Natural killer cell (primary cell): ENCODE data around the gene SLC2A13. TPM values are rescaled to one million over a fixed set of nuclear protein-coding genes. Genes with fewer than 3 reads are reported as not detected.

Source experiments
- ATAC-seq, 3 donors: fragments of 150-1000 bp in 2 of 3; fragments of 200-7000 bp in 1 of 3; cut with Tn5 transposase; 1 replicate in 1 of 3; 2 replicates in 2 of 3; pipeline ENCODE4 v1.10.0; 2021; ENCODE audit warnings: mild to moderate bottlenecking in 2 of 3, moderate library complexity in 2 of 3
- DNase-seq, 2 donors: peaks; one replicate each; pipeline versions ENCODE4 v3.0.0 to v3.0.0-alpha.2; 2013 to 2021; ENCODE audit warnings: mixed read lengths in 1 of 2
- H3K27ac ChIP-seq: one replicate; pipeline ENCODE4 v1.5.1; 2013; ENCODE audit warnings: mild to moderate bottlenecking, low read length
- H3K27me3 ChIP-seq: one replicate; pipeline ENCODE4 v1.6.1; 2013; ENCODE audit warnings: low read length; ENCODE audit not compliant: control insufficient read depth, insufficient read depth
- H3K36me3 ChIP-seq: one replicate; pipeline ENCODE4 v1.6.1; 2013; ENCODE audit warnings: low read length; ENCODE audit not compliant: control insufficient read depth, insufficient read depth
- H3K4me1 ChIP-seq: one replicate; pipeline ENCODE4 v1.6.1; 2013; ENCODE audit warnings: low read length; ENCODE audit not compliant: control insufficient read depth, insufficient read depth
- H3K4me3 ChIP-seq: one replicate; pipeline ENCODE4 v1.5.1; 2013; ENCODE audit warnings: low read length
- H3K9me3 ChIP-seq: one replicate; pipeline ENCODE4 v1.6.1; 2013; ENCODE audit warnings: low read length; ENCODE audit not compliant: control insufficient read depth, insufficient read depth
- H3K27ac Mint-ChIP-seq, 2 donors: one replicate each; pipeline ENCODE4 v1.8.0; 2022; ENCODE audit warnings: mild to moderate bottlenecking in 2 of 2, mixed read lengths in 2 of 2, moderate library complexity in 1 of 2
- H3K27me3 Mint-ChIP-seq, 2 donors: one replicate each; pipeline ENCODE4 v1.8.0; 2022; ENCODE audit warnings: low read depth in 2 of 2, mixed read lengths in 2 of 2
- H3K36me3 Mint-ChIP-seq: one replicate; pipeline ENCODE4 v1.8.0; 2022; ENCODE audit warnings: mixed read lengths
- H3K4me1 Mint-ChIP-seq, 2 donors: one replicate each; pipeline ENCODE4 v1.8.0; 2022; ENCODE audit warnings: mixed read lengths in 2 of 2
- H3K4me3 Mint-ChIP-seq: one replicate; pipeline ENCODE4 v1.8.0; 2022; ENCODE audit warnings: mild to moderate bottlenecking, moderate library complexity, mixed read lengths
- H3K9me3 Mint-ChIP-seq, 2 donors: one replicate each; pipeline ENCODE4 v1.8.0; 2022; ENCODE audit warnings: mixed read lengths in 2 of 2
- WGBS: methylation state at CpG from one replicate; pipeline ENCODE4 v1.1.7; 2013; ENCODE audit warnings: missing lambda C conversion rate; ENCODE audit not compliant: insufficient coverage; 5-methylcytosine and 5-hydroxymethylcytosine counted together
- intact Hi-C: fragments of 100-400 bp; cut with micrococcal nuclease; formaldehyde crosslinking; loops from one replicate; pipeline ENCODE4 v1.14.2; 2022
- total RNA-seq, 4 donors: library from RNA; stranded (reverse); fragments of 120-200 nt in 1 of 4; gene quantifications; one replicate each; pipeline versions ENCODE4 v1.2.3 to v1.2.4, GENCODE V29; 2013 to 2022
- TF ChIP-seq, protein P1 (sequence below): fragments of 200-600 bp; IDR thresholded peaks from one replicate; pipeline ENCODE4 v1.8.0; 2022; ENCODE audit warnings: antibody characterized with exemption

The SLC2A13 gene
- total RNA-seq, 3 donors from 2014 or later (not counting 1 experiment from before 2014, with no cell fraction given) = 6.0 to 10.9 (median 8.7) TPM

- DNase-seq = no peak
- TF ChIP-seq, protein P1, sequence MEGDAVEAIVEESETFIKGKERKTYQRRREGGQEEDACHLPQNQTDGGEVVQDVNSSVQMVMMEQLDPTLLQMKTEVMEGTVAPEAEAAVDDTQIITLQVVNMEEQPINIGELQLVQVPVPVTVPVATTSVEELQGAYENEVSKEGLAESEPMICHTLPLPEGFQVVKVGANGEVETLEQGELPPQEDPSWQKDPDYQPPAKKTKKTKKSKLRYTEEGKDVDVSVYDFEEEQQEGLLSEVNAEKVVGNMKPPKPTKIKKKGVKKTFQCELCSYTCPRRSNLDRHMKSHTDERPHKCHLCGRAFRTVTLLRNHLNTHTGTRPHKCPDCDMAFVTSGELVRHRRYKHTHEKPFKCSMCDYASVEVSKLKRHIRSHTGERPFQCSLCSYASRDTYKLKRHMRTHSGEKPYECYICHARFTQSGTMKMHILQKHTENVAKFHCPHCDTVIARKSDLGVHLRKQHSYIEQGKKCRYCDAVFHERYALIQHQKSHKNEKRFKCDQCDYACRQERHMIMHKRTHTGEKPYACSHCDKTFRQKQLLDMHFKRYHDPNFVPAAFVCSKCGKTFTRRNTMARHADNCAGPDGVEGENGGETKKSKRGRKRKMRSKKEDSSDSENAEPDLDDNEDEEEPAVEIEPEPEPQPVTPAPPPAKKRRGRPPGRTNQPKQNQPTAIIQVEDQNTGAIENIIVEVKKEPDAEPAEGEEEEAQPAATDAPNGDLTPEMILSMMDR = no peak
- H3K27ac ChIP-seq = no peak overlapping the region
- no peaks in the 10 kb centered on the region for H3K36me3 Mint-ChIP-seq
- intact Hi-C loops = loop anchor here (1.0 kb wide), 1 partner anchor 96 kb away; no protein-coding TSS in a partner anchor
- H3K4me1 Mint-ChIP-seq = peaks cover 10 to 16% of the 10 kb centered on the region in 2 donors
- H3K4me3 ChIP-seq = peak overlapping the region; percentile 15
- no peaks in the 10 kb centered on the region for H3K27me3 ChIP-seq
- H3K4me3 Mint-ChIP-seq = peak overlapping the region; percentile 74
- 67% methylated on average over 3 of the region's 3 CpGs for WGBS
- H3K4me1 ChIP-seq = peaks cover 5% of the 10 kb centered on the region
- no peaks in the 10 kb centered on the region for H3K9me3 ChIP-seq
- peak in 1 of 3 donors; percentile 19 for ATAC-seq
- no peaks in the 10 kb centered on the region for H3K27me3 Mint-ChIP-seq
- peak overlapping the region; percentile 26 to 83 for H3K27ac Mint-ChIP-seq
- H3K9me3 Mint-ChIP-seq = no peaks in the 10 kb centered on the region
- H3K36me3 ChIP-seq = no peaks in the 10 kb centered on the region
These were observed 94.1 kb downstream of the SLC2A13 start for GRCh38 chr12:40011775-40012129.

DNA sequence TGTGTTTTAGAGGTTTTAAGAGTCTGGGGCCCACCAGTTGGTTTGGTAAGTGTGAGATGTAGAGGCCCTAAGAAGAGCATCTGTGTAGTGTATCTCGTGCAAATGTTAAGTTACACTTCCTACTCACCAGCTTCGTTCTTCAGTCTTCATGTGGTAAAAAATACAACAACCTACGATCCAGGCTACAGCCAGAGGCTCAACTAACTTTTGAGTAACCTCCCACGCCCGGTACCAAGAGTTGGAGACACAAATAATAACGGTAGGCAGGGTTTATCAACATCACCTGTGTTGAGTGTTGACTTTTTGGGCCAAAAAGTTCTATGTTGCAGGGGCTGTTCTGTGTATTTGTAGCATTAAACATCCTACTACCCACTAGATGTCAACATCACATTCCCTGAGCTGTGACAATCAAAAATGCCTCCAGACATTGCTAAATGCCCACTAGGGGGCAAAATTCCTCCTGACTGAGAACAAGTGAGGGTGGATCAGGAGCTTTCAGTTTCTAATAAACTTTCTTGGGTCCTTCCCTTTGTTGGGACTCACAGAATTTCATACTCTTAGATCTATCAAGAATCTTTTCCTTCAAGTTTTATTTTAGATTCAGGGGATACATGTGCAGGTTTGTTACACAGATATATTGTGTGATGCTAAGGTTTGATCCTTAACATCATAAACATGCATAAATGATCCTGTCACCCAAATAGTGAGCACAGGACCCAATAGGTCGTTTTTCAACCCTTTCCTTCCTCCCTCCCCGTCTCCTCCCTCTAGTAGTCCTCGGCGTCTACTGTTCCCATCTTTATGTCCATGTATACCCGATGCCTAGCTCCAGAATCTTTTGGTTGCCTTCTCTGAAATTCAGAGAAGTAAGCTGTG, 94.7 kb downstream of the SLC2A13 start:
- WGBS = 56% methylated on average over 10 of the region's 11 CpGs
- intact Hi-C loops = loop anchor here (1.0 kb wide), 1 partner anchor 96 kb away; no protein-coding TSS in a partner anchor
- no peaks in the 10 kb centered on the region for H3K36me3 Mint-ChIP-seq
- H3K4me1 Mint-ChIP-seq = peaks cover 10 to 16% of the 10 kb centered on the region in 2 donors
- no peaks in the 10 kb centered on the region for H3K9me3 Mint-ChIP-seq
- Histone ChIP-seq H3K36me3 (no peaks in the 10 kb centered on the region), H3K9me3 (no peaks in the 10 kb centered on the region), H3K4me3 (peak overlapping the region; percentile 15), H3K27ac (no peak overlapping the region), H3K4me1 (peaks cover 5% of the 10 kb centered on the region), H3K27me3 (no peaks in the 10 kb centered on the region)
- no peaks in the 10 kb centered on the region for H3K27me3 Mint-ChIP-seq
- H3K4me3 Mint-ChIP-seq = peak overlapping the region; percentile 74
- DNase-seq (peak; percentile 25 to 84), ATAC-seq (peak; percentile 89 to 98 (median 97))
- peak overlapping the region; percentile 26 to 83 for H3K27ac Mint-ChIP-seq
- TF ChIP-seq, protein P1 = peak; percentile 80

GRCh38 chr12:40002178-40003169, 103.4 kb downstream of the SLC2A13 start:
- WGBS = 93% methylated on average over 1 of the region's 4 CpGs
- no peaks in the 10 kb centered on the region for H3K4me1 ChIP-seq
- Mint-ChIP-seq H3K36me3 (peaks cover 20% of the 10 kb centered on the region), H3K4me1 (no peaks in the 10 kb centered on the region), H3K27ac (no peak overlapping the region), H3K9me3 (peaks cover 5 to 16% of the 10 kb centered on the region in 2 donors), H3K4me3 (no peak overlapping the region), H3K27me3 (no peaks in the 10 kb centered on the region)
- no peak for ATAC-seq
- H3K36me3 ChIP-seq = no peaks in the 10 kb centered on the region
- H3K27me3 ChIP-seq = no peaks in the 10 kb centered on the region
- no peak for DNase-seq
- TF ChIP-seq, protein P1 = no peak
- intact Hi-C loops = no loop called here
- peaks cover 12% of the 10 kb centered on the region for H3K9me3 ChIP-seq
- no peak overlapping the region for H3K27ac ChIP-seq
- H3K4me3 ChIP-seq = no peak overlapping the region
